Activated T-helper 2 cell treated with anti-CD3 and anti-CD28 coated beads, Interferon-gamma antibody, Interleukin-2, Interleukin-4, amounts not matched to agents 10 μg/mL and 5 μg/mL and 100 μg/mL, durations not matched to agents 14 hours and 24 hours and 36 hours (primary cell): ENCODE results near the gene REPS1. TPM values are rescaled to one million over a fixed set of nuclear protein-coding genes. Genes with fewer than 3 reads are reported as not detected.

ENCODE experiments used
- DNase-seq: peaks from one replicate; pipeline ENCODE4 v3.0.0; 2021; ENCODE audit warnings: low spot score
- H3K27ac Mint-ChIP-seq: one replicate; pipeline ENCODE4 v1.8.0; 2021; ENCODE audit warnings: mixed read lengths
- H3K27me3 Mint-ChIP-seq: one replicate; pipeline ENCODE4 v1.8.0; 2021; ENCODE audit warnings: low read depth, mixed read lengths
- H3K36me3 Mint-ChIP-seq: one replicate; pipeline ENCODE4 v1.8.0; 2021; ENCODE audit warnings: low read depth, mixed read lengths
- H3K4me1 Mint-ChIP-seq: one replicate; pipeline ENCODE4 v1.8.0; 2021; ENCODE audit warnings: low read depth, mixed read lengths
- H3K4me3 Mint-ChIP-seq: one replicate; pipeline ENCODE4 v1.8.0; 2021; ENCODE audit warnings: low read depth, mild to moderate bottlenecking, moderate library complexity, mixed read lengths
- H3K9me3 Mint-ChIP-seq: one replicate; pipeline ENCODE4 v1.8.0; 2021; ENCODE audit warnings: mixed read lengths
- intact Hi-C: fragments of 100-400 bp; cut with micrococcal nuclease; formaldehyde crosslinking; loops from one replicate; pipeline ENCODE4 v1.15.1; 2023
- total RNA-seq: library from RNA; stranded (reverse); gene quantifications from 2 replicates; pipeline ENCODE4 v1.2.3, GENCODE V29; 2022

REPS1 gene
- total RNA-seq, 1 donor from 2014 or later, result 99.8 TPM

- Mint-ChIP-seq H3K36me3 (no peaks in the 10 kb centered on the region), H3K27ac (no peak overlapping the region), H3K4me1 (no peaks in the 10 kb centered on the region), H3K27me3 (no peaks in the 10 kb centered on the region), H3K9me3 (no peaks in the 10 kb centered on the region), H3K4me3 (no peak overlapping the region)
- intact Hi-C loops, result no loop called here
- no peak for DNase-seq
Observed at GRCh38 chr6:138885156-138885819, 102.8 kb downstream of the REPS1 start.

- Mint-ChIP-seq H3K9me3 (no peaks in the 10 kb centered on the region), H3K36me3 (no peaks in the 10 kb centered on the region), H3K27ac (peak overlapping the region; percentile 45), H3K27me3 (no peaks in the 10 kb centered on the region), H3K4me1 (no peaks in the 10 kb centered on the region), H3K4me3 (no peak overlapping the region)
- DNase-seq, result no peak
- intact Hi-C loops, result no loop called here
Observed at GRCh38 chr6:138882369-138883017, 105.6 kb downstream of the REPS1 start.

- Mint-ChIP-seq H3K27me3 (no peaks in the 10 kb centered on the region), H3K4me1 (peaks cover 6% of the 10 kb centered on the region)
- intact Hi-C loops, result loop anchor here (5.0 kb wide), 1 partner anchor 56 kb away; no protein-coding TSS in a partner anchor
Observed at GRCh38 chr6:138873191-138873590, 114.9 kb downstream of the REPS1 start.

GRCh38 chr6:138869398-138869797, 118.7 kb downstream of the REPS1 start:
- Mint-ChIP-seq H3K4me3 (no peak overlapping the region), H3K9me3 (no peaks in the 10 kb centered on the region), H3K4me1 (peaks cover 6% of the 10 kb centered on the region), H3K36me3 (no peaks in the 10 kb centered on the region), H3K27me3 (no peaks in the 10 kb centered on the region), H3K27ac (no peak overlapping the region)
- intact Hi-C loops, result no loop called here
- DNase-seq, result no peak

More at GRCh38 chr6:138873191-138873590, 114.9 kb downstream of the REPS1 start:
- no peak for DNase-seq
- H3K27ac Mint-ChIP-seq, result no peak overlapping the region
- no peaks in the 10 kb centered on the region for H3K36me3 Mint-ChIP-seq
- no peak overlapping the region for H3K4me3 Mint-ChIP-seq
- no peaks in the 10 kb centered on the region for H3K9me3 Mint-ChIP-seq

- Mint-ChIP-seq H3K27me3 (no peaks in the 10 kb centered on the region), H3K36me3 (no peaks in the 10 kb centered on the region), H3K4me3 (no peak overlapping the region), H3K9me3 (no peaks in the 10 kb centered on the region), H3K27ac (no peak overlapping the region), H3K4me1 (peaks cover 6% of the 10 kb centered on the region)
- intact Hi-C loops, result no loop called here
- no peak for DNase-seq
Observed at GRCh38 chr6:138868181-138868580, 119.9 kb downstream of the REPS1 start.

GRCh38 chr6:138865480-138866109, 122.5 kb downstream of the REPS1 start:
- intact Hi-C loops, result no loop called here
- Mint-ChIP-seq H3K36me3 (no peaks in the 10 kb centered on the region), H3K27ac (no peak overlapping the region), H3K4me3 (no peak overlapping the region), H3K9me3 (no peaks in the 10 kb centered on the region), H3K27me3 (peaks cover 5% of the 10 kb centered on the region), H3K4me1 (peaks cover 6% of the 10 kb centered on the region)
- no peak for DNase-seq

- Mint-ChIP-seq H3K27ac (no peak overlapping the region), H3K36me3 (no peaks in the 10 kb centered on the region), H3K27me3 (peaks cover 5% of the 10 kb centered on the region), H3K4me1 (no peaks in the 10 kb centered on the region), H3K9me3 (no peaks in the 10 kb centered on the region), H3K4me3 (no peak overlapping the region)
- intact Hi-C loops, result no loop called here
- DNase-seq, result no peak
Observed at GRCh38 chr6:138864343-138864890, 123.6 kb downstream of the REPS1 start.

GRCh38 chr6:138863321-138863720, 124.7 kb downstream of the REPS1 start:
- Mint-ChIP-seq H3K27ac (no peak overlapping the region), H3K36me3 (no peaks in the 10 kb centered on the region), H3K4me3 (no peak overlapping the region), H3K9me3 (no peaks in the 10 kb centered on the region), H3K4me1 (no peaks in the 10 kb centered on the region), H3K27me3 (peaks cover 5% of the 10 kb centered on the region)
- intact Hi-C loops, result no loop called here
- no peak for DNase-seq

- no peaks in the 10 kb centered on the region for H3K36me3 Mint-ChIP-seq
- no peak for DNase-seq
- H3K4me1 Mint-ChIP-seq, result no peaks in the 10 kb centered on the region
- intact Hi-C loops, result no loop called here
- no peak overlapping the region for H3K27ac Mint-ChIP-seq
- H3K27me3 Mint-ChIP-seq, result peaks cover 8% of the 10 kb centered on the region
- no peaks in the 10 kb centered on the region for H3K9me3 Mint-ChIP-seq
- H3K4me3 Mint-ChIP-seq, result no peak overlapping the region
Observed at GRCh38 chr6:138862456-138862855, 125.6 kb downstream of the REPS1 start.

GRCh38 chr6:138857775-138858174, 130.3 kb downstream of the REPS1 start:
- H3K27ac Mint-ChIP-seq, result no peak overlapping the region
- H3K36me3 Mint-ChIP-seq, result no peaks in the 10 kb centered on the region
- no peaks in the 10 kb centered on the region for H3K4me1 Mint-ChIP-seq
- peaks cover 11% of the 10 kb centered on the region for H3K27me3 Mint-ChIP-seq
- no peak overlapping the region for H3K4me3 Mint-ChIP-seq
- no peak for DNase-seq
- H3K9me3 Mint-ChIP-seq, result no peaks in the 10 kb centered on the region
- intact Hi-C loops, result no loop called here

- intact Hi-C loops, result no loop called here
- DNase-seq, result no peak
- no peak overlapping the region for H3K27ac Mint-ChIP-seq
- H3K27me3 Mint-ChIP-seq, result peaks cover 5% of the 10 kb centered on the region
- H3K4me1 Mint-ChIP-seq, result no peaks in the 10 kb centered on the region
- no peaks in the 10 kb centered on the region for H3K9me3 Mint-ChIP-seq
- no peak overlapping the region for H3K4me3 Mint-ChIP-seq
- no peaks in the 10 kb centered on the region for H3K36me3 Mint-ChIP-seq
Observed at GRCh38 chr6:138856654-138857053, 131.4 kb downstream of the REPS1 start.
